ENCODE results near the gene UMAD1.

DNA sequence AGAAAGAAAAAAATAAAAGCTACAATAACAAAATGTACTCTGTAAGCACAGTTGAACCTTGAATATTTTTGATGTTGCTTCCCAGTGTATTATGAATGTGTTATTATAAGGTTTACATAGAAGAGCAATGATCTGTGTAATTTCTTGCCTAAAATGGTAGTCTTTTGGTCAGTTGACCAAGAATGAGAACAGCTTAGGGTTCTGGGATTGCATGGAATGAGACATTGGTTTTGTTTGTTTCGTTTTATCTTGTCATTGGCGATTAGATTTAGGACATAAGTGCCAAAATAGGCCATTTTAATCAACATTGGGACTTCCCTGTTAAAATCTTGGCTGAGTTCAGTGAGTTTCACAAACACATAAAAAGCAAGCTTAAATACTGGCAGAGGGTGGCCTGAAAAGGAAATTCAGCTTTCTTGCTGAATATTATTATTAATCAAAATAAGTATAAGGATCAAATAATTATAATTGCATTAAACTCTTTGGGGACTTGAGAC is 278.9 kb downstream of the UMAD1 start:
- TF ChIP-seq CTCF (IDR thresholded peaks at IDR 0.05) (no peak), POLR2A (IDR thresholded peaks at IDR 0.05) (no peak)
